ENCODE results near the gene DCTN3. TPM values are rescaled to one million over a fixed set of nuclear protein-coding genes. Genes with fewer than 3 reads are reported as not detected.

DCTN3 gene
- total RNA-seq, 1 donor from 2014 or later: 92.7 TPM

GRCh38 chr9:34611251-34611810, 9.0 kb downstream of the DCTN3 start:
- peak overlapping the region; percentile 92 for H3K4me3 ChIP-seq (ENCODE audit: low read depth, low read length)
- H3K27me3 ChIP-seq (ENCODE audit: control insufficient read depth, insufficient read depth, low read length): peaks cover 3% of the 10 kb centered on the region
- H3K36me3 ChIP-seq (ENCODE audit: control insufficient read depth, insufficient read depth, low read length): no peaks in the 10 kb centered on the region
- DNase-seq (ENCODE audit: low read depth): no peak
- TF ChIP-seq, protein P1, sequence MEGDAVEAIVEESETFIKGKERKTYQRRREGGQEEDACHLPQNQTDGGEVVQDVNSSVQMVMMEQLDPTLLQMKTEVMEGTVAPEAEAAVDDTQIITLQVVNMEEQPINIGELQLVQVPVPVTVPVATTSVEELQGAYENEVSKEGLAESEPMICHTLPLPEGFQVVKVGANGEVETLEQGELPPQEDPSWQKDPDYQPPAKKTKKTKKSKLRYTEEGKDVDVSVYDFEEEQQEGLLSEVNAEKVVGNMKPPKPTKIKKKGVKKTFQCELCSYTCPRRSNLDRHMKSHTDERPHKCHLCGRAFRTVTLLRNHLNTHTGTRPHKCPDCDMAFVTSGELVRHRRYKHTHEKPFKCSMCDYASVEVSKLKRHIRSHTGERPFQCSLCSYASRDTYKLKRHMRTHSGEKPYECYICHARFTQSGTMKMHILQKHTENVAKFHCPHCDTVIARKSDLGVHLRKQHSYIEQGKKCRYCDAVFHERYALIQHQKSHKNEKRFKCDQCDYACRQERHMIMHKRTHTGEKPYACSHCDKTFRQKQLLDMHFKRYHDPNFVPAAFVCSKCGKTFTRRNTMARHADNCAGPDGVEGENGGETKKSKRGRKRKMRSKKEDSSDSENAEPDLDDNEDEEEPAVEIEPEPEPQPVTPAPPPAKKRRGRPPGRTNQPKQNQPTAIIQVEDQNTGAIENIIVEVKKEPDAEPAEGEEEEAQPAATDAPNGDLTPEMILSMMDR (IDR thresholded peaks at IDR 0.05; ENCODE audit: insufficient read depth, low read length, poor library complexity, severe bottlenecking): no peak

GRCh38 chr9:34610434-34611206, 9.7 kb downstream of the DCTN3 start:
- no peak overlapping the region for H3K4me3 ChIP-seq (ENCODE audit: low read depth, low read length)
- DNase-seq (ENCODE audit: low read depth): no peak
- TF ChIP-seq, protein P1 (IDR thresholded peaks at IDR 0.05; ENCODE audit: insufficient read depth, low read length, poor library complexity, severe bottlenecking): no peak
- H3K36me3 ChIP-seq (ENCODE audit: control insufficient read depth, insufficient read depth, low read length): no peaks in the 10 kb centered on the region
- H3K27me3 ChIP-seq (ENCODE audit: control insufficient read depth, insufficient read depth, low read length): peaks cover 3% of the 10 kb centered on the region

- DNase-seq (ENCODE audit: low read depth): no peak
- Histone ChIP-seq H3K4me3 (ENCODE audit: low read depth, low read length) (no peak overlapping the region), H3K27me3 (ENCODE audit: control insufficient read depth, insufficient read depth, low read length) (peaks cover 3% of the 10 kb centered on the region), H3K36me3 (ENCODE audit: control insufficient read depth, insufficient read depth, low read length) (no peaks in the 10 kb centered on the region)
- TF ChIP-seq, protein P1 (IDR thresholded peaks at IDR 0.05; ENCODE audit: insufficient read depth, low read length, poor library complexity, severe bottlenecking): no peak
These were observed 13.0 kb downstream of the DCTN3 start for GRCh38 chr9:34607331-34607730.

DNA sequence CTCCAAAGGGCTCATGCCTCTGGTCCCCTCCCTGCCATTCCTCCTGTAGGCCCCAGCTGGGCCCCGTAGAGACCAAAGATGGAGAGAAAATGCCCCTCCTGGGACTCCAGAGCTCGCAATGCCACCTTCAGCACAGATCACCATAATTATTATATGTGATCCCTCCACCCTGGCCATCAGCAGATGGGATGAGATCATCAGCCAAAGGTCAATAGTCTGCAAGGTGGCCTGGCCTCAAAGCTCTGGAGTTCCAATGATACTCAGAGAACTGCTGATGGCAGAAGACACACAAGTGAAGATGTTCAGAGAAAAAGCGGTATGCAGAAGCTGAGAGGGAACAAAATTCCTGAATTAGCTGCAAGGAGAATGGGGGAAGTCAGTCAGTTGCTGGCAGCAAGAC, 13.4 kb downstream of the DCTN3 start:
- Histone ChIP-seq H3K27me3 (ENCODE audit: control insufficient read depth, insufficient read depth, low read length) (peaks cover 6% of the 10 kb centered on the region), H3K36me3 (ENCODE audit: control insufficient read depth, insufficient read depth, low read length) (no peaks in the 10 kb centered on the region), H3K4me3 (ENCODE audit: low read depth, low read length) (no peak overlapping the region)
- DNase-seq (ENCODE audit: low read depth): no peak
- TF ChIP-seq, protein P1 (IDR thresholded peaks at IDR 0.05; ENCODE audit: insufficient read depth, low read length, poor library complexity, severe bottlenecking): no peak

DNA sequence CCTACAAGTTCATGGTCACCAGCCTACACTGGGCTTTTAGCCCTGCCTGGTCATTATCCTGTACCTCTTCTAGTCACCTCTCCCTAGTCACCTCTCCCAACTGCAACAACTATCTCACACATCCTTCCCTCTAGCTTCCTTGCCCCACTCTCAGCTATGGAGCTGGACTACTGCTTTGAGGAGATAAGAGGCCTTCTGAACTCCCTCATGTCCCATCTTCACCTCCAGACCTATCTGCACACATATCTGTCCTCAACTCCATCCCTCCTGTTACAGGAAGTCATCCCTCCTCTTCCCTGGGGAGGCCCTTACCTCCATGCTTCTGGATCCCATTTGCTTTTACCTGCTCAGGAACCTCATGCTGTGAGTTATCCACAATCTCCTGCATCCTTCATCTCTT, 14.1 kb downstream of the DCTN3 start:
- TF ChIP-seq, protein P1 (IDR thresholded peaks at IDR 0.05; ENCODE audit: insufficient read depth, low read length, poor library complexity, severe bottlenecking): no peak
- H3K36me3 ChIP-seq (ENCODE audit: control insufficient read depth, insufficient read depth, low read length): no peaks in the 10 kb centered on the region

More for the DNA sequence above, 14.1 kb downstream of the DCTN3 start:
- no peak for DNase-seq (ENCODE audit: low read depth)
- H3K27me3 ChIP-seq (ENCODE audit: control insufficient read depth, insufficient read depth, low read length): peaks cover 7% of the 10 kb centered on the region
- H3K4me3 ChIP-seq (ENCODE audit: low read depth, low read length): no peak overlapping the region

Measured in kidney epithelial cell (primary cell).